SU-DHL-6 (cell line): ENCODE data around the gene MIOS.

Experiments
- H2AFZ ChIP-seq: fragments of 200-600 bp; sonication (generic); 2 replicates; pipeline ENCODE4 v1.6.1; 2014; ENCODE audit warnings: low read depth, mild to moderate bottlenecking, moderate library complexity, mixed read lengths, antibody characterized with exemption, low read length; ENCODE audit not compliant: severe bottlenecking
- H3F3A ChIP-seq: fragments of 200-600 bp; shearing (Covaris generic); 2 replicates; pipeline ENCODE4 v1.6.0; 2016; ENCODE audit warnings: antibody characterized with exemption, mild to moderate bottlenecking; ENCODE audit not compliant: insufficient read depth
- H3K27ac ChIP-seq: fragments of 200-600 bp; sonication (generic); 2 replicates; pipeline ENCODE4 v1.5.1; 2016; ENCODE audit warnings: low read depth, mild to moderate bottlenecking, low read length, moderate library complexity, mixed read lengths
- H3K27me3 ChIP-seq: fragments of 200-600 bp; sonication (generic), shearing (Covaris generic); 2 replicates; pipeline ENCODE4 v1.6.0; 2014; ENCODE audit warnings: mild to moderate bottlenecking, low read length
- H3K36me3 ChIP-seq: fragments of 200-600 bp; sonication (generic); 2 replicates; pipeline ENCODE4 v1.6.1; 2014; ENCODE audit warnings: mild to moderate bottlenecking, low read length, mixed read lengths
- H3K4me2 ChIP-seq: fragments of 300-600, 200-600 bp; shearing (Covaris generic), sonication (generic); 2 replicates; pipeline ENCODE4 v1.6.0; 2014; ENCODE audit warnings: low read length, low read depth, mild to moderate bottlenecking; ENCODE audit not compliant: poor library complexity, severe bottlenecking
- H3K4me3 ChIP-seq: fragments of 200-600 bp; sonication (generic); 2 replicates; pipeline ENCODE4 v1.5.1; 2014; ENCODE audit warnings: antibody characterized with exemption, low read length, mild to moderate bottlenecking, mixed read lengths; ENCODE audit not compliant: insufficient read depth, poor library complexity, severe bottlenecking
- H3K79me2 ChIP-seq: fragments of 200-600 bp; sonication (generic); 2 replicates; pipeline ENCODE4 v1.6.1; 2014; ENCODE audit warnings: mild to moderate bottlenecking, low read length, moderate library complexity; ENCODE audit not compliant: insufficient read depth
- H3K9ac ChIP-seq: fragments of 200-600 bp; sonication (generic); 2 replicates; pipeline ENCODE4 v1.7.0; 2014; ENCODE audit warnings: mild to moderate bottlenecking, low read length
- H3K9me2 ChIP-seq: fragments of 200-600 bp; sonication (generic); replicated peaks from 2 replicates; pipeline ENCODE4 v1.6.1; 2014; ENCODE audit warnings: low read length; ENCODE audit not compliant: insufficient read depth
- H3K9me3 ChIP-seq: fragments of 200-600 bp; sonication (generic); 2 replicates; pipeline ENCODE4 v1.6.1; 2014; ENCODE audit warnings: low read length, mixed read lengths; ENCODE audit not compliant: insufficient read depth
- H4K20me1 ChIP-seq: fragments of 200-600 bp; sonication (generic); 2 replicates; pipeline ENCODE4 v1.6.1; 2014; ENCODE audit warnings: low read depth, mild to moderate bottlenecking, antibody characterized with exemption, low read length, moderate library complexity, mixed read lengths
- CTCF ChIP-seq: fragments of 200-600 bp; sonication (generic); IDR thresholded peaks from one replicate; pipeline ENCODE4 v1.5.1; 2017; ENCODE audit warnings: antibody characterized with exemption, mild to moderate bottlenecking, low read length, moderate library complexity; ENCODE audit not compliant: insufficient read depth, poor library complexity, severe bottlenecking
- EZH2phosphoT487 ChIP-seq: fragments of 200-600 bp; sonication (generic), shearing (Covaris generic); conservative IDR thresholded peaks from 2 replicates; pipeline ENCODE4 v1.6.1; 2018; ENCODE audit warnings: mild to moderate bottlenecking, antibody characterized with exemption, low read length, moderate library complexity, mixed read lengths

Gene MIOS

GRCh38 chr7:7584653-7585052 lies 18.0 kb downstream of the MIOS start:
- Histone ChIP-seq H3K9ac (no peak overlapping the region), H4K20me1 (peaks cover 17% of the 10 kb centered on the region; the same call in 1 of the 2 replicates), H3K9me2 (no peaks in the 10 kb centered on the region), H2AFZ (no peak overlapping the region), H3K27ac (no peak overlapping the region), H3K4me3 (no peak overlapping the region), H3F3A (peaks cover 33% of the 10 kb centered on the region; the same call in 1 of the 2 replicates), H3K79me2 (peaks cover 36% of the 10 kb centered on the region), H3K4me2 (no peak overlapping the region), H3K36me3 (peaks cover 58% of the 10 kb centered on the region), H3K27me3 (no peaks in the 10 kb centered on the region), H3K9me3 (no peaks in the 10 kb centered on the region)
- TF ChIP-seq EZH2phosphoT487, result no peak
- TF ChIP-seq CTCF, result no peak

GRCh38 chr7:7585241-7585928 lies 18.7 kb downstream of the MIOS start:
- Histone ChIP-seq H3K4me2 (no peak overlapping the region), H3F3A (peaks cover 33% of the 10 kb centered on the region; the same call in 1 of the 2 replicates), H3K36me3 (peaks cover 57% of the 10 kb centered on the region), H3K9ac (no peak overlapping the region), H3K79me2 (peaks cover 31% of the 10 kb centered on the region), H3K27ac (no peak overlapping the region), H4K20me1 (peaks cover 15% of the 10 kb centered on the region; the same call in 1 of the 2 replicates), H3K9me2 (no peaks in the 10 kb centered on the region), H3K4me3 (no peak overlapping the region), H3K9me3 (no peaks in the 10 kb centered on the region), H3K27me3 (no peaks in the 10 kb centered on the region), H2AFZ (no peak overlapping the region)
- no peak for TF ChIP-seq CTCF
- no peak for TF ChIP-seq EZH2phosphoT487

GRCh38 chr7:7595451-7595850 lies 28.8 kb downstream of the MIOS start:
- Histone ChIP-seq H3K27ac (no peak overlapping the region), H3K9ac (no peak overlapping the region), H3K4me3 (no peak overlapping the region), H4K20me1 (0 out of 2 replicates have a peak, but pooled peaks cover 3% of the 10 kb centered on the region), H3K27me3 (no peaks in the 10 kb centered on the region), H3K79me2 (no peaks in the 10 kb centered on the region), H3K9me2 (no peaks in the 10 kb centered on the region), H3K4me2 (no peak overlapping the region), H3K36me3 (peaks cover 57% of the 10 kb centered on the region), H3K9me3 (no peaks in the 10 kb centered on the region), H2AFZ (no peak overlapping the region), H3F3A (peaks cover 13% of the 10 kb centered on the region; the same call in 1 of the 2 replicates)
- TF ChIP-seq EZH2phosphoT487, result no peak
- TF ChIP-seq CTCF, result peak; percentile 53
